Common myeloid progenitor, CD34-positive (primary cell): ENCODE results near the gene RHBDL3.

ENCODE experiments used
- CTCF ChIA-PET: fragments of 350-600 bp; sonication (Branson Sonifier 250); formaldehyde crosslinking; loops from one replicate; lab custom pipeline; 2021; ENCODE audit warnings: antibody characterized with exemption; lab: Charles Lee
- POLR2A ChIA-PET: fragments of 350-600 bp; sonication (Branson Sonifier 250); formaldehyde crosslinking; loops from one replicate; lab custom pipeline; 2021; ENCODE audit warnings: antibody characterized with exemption; lab: Charles Lee
- DNase-seq, 3 donors: peaks; one replicate each; pipeline versions ENCODE4 v3.0.0 to v3.0.0-alpha.2; 2013
- H3K27ac ChIP-seq, 2 experiments: 1 replicate in 1 of 2; 2 replicates in 1 of 2; pipeline ENCODE4 v1.7.0; 2013; ENCODE audit warnings: inconsistent platforms in 2 of 2, low read length in 2 of 2, mild to moderate bottlenecking in 2 of 2, low read depth in 1 of 2, moderate library complexity in 1 of 2; ENCODE audit not compliant: severe bottlenecking in 2 of 2, insufficient read depth in 1 of 2, poor library complexity in 1 of 2
- H3K27me3 ChIP-seq, 5 experiments: replicated peaks in 2 of 5; 1 replicate in 3 of 5; 2 replicates in 2 of 5; pipeline versions ENCODE4 v1.6.1 to v1.7.0; 2013; ENCODE audit warnings: low read length in 4 of 5, mild to moderate bottlenecking in 2 of 5, moderate library complexity in 2 of 5, inconsistent platforms in 1 of 5; ENCODE audit not compliant: insufficient read depth in 5 of 5, control insufficient read depth in 4 of 5
- H3K36me3 ChIP-seq, 4 experiments: 1 replicate in 2 of 4; 2 replicates in 2 of 4; pipeline versions ENCODE4 v1.6.1 to v1.7.0; 2013; ENCODE audit warnings: low read length in 3 of 4, control low read depth in 1 of 4, mild to moderate bottlenecking in 1 of 4; ENCODE audit not compliant: control insufficient read depth in 4 of 4, insufficient read depth in 4 of 4
- H3K4me1 ChIP-seq, 4 experiments: 1 replicate in 3 of 4; 2 replicates in 1 of 4; pipeline versions ENCODE4 v1.6.1 to v1.7.1; 2013; ENCODE audit warnings: low read length in 3 of 4, mild to moderate bottlenecking in 3 of 4, control low read depth in 1 of 4, inconsistent platforms in 1 of 4, moderate library complexity in 1 of 4; ENCODE audit not compliant: control insufficient read depth in 4 of 4, insufficient read depth in 4 of 4; ENCODE audit errors: control extremely low read depth in 1 of 4
- H3K4me3 ChIP-seq, 7 experiments: 1 replicate in 4 of 7; 2 replicates in 3 of 7; pipeline versions ENCODE4 v1.5.1 to v1.7.0; 2013; ENCODE audit warnings: mild to moderate bottlenecking in 7 of 7, low read length in 6 of 7, moderate library complexity in 6 of 7, inconsistent platforms in 2 of 7, low read depth in 2 of 7, control low read depth in 1 of 7; ENCODE audit not compliant: insufficient read depth in 4 of 7, control insufficient read depth in 1 of 7; ENCODE audit errors: extremely low read depth in 1 of 7
- H3K9me3 ChIP-seq, 5 experiments: 1 replicate in 4 of 5; 2 replicates in 1 of 5; pipeline versions ENCODE4 v1.6.1 to v1.7.1; 2013; ENCODE audit warnings: low read length in 4 of 5, mild to moderate bottlenecking in 2 of 5, inconsistent platforms in 1 of 5, low read depth in 1 of 5, moderate library complexity in 1 of 5; ENCODE audit not compliant: control insufficient read depth in 4 of 5, insufficient read depth in 2 of 5; ENCODE audit errors: control extremely low read depth in 1 of 5
- WGBS: methylation state at CpG from one replicate; pipeline ENCODE4 v1.1.5; 2013; ENCODE audit not compliant: insufficient coverage; 5-methylcytosine and 5-hydroxymethylcytosine counted together

RHBDL3 gene

GRCh38 chr17:32271844-32272243 is 6.2 kb downstream of the RHBDL3 start:
- Histone ChIP-seq H3K4me3 (no peak overlapping the region), H3K27me3 (peaks cover 9 to 38% (median 28%) of the 10 kb centered on the region in 5 experiments), H3K9me3 (no peaks in the 10 kb centered on the region), H3K4me1 (peaks cover 0 to 32% (median 23%) of the 10 kb centered on the region in 4 experiments), H3K36me3 (no peaks in the 10 kb centered on the region), H3K27ac (no peak overlapping the region)
- no peak for DNase-seq
- ChIA-PET CTCF (interaction anchor here (0.6 to 1.1 kb wide), 3 partner anchors 14 to 57 kb away, joined by 3 to 5 read pairs (median 3); no protein-coding TSS in a partner anchor), POLR2A (no interaction called here)
- WGBS, result 100% methylated on average over 8 of the region's 8 CpGs

GRCh38 chr17:32274101-32274500 is 8.5 kb downstream of the RHBDL3 start:
- Histone ChIP-seq H3K36me3 (no peaks in the 10 kb centered on the region), H3K27ac (no peak overlapping the region), H3K4me3 (no peak overlapping the region), H3K9me3 (no peaks in the 10 kb centered on the region), H3K27me3 (peaks cover 0 to 18% (median 5%) of the 10 kb centered on the region in 5 experiments), H3K4me1 (peaks cover 0 to 20% (median 12%) of the 10 kb centered on the region in 4 experiments)
- no peak for DNase-seq
- ChIA-PET CTCF (interaction anchor here (0.7 to 1.4 kb wide), 4 partner anchors 15 to 61 kb away, joined by 3 read pairs; no protein-coding TSS in a partner anchor), POLR2A (no interaction called here)
- WGBS, result 93% methylated on average over 4 of the region's 5 CpGs

GRCh38 chr17:32274643-32275042 is 9.0 kb downstream of the RHBDL3 start:
- no peak overlapping the region for H3K4me3 ChIP-seq

DNA sequence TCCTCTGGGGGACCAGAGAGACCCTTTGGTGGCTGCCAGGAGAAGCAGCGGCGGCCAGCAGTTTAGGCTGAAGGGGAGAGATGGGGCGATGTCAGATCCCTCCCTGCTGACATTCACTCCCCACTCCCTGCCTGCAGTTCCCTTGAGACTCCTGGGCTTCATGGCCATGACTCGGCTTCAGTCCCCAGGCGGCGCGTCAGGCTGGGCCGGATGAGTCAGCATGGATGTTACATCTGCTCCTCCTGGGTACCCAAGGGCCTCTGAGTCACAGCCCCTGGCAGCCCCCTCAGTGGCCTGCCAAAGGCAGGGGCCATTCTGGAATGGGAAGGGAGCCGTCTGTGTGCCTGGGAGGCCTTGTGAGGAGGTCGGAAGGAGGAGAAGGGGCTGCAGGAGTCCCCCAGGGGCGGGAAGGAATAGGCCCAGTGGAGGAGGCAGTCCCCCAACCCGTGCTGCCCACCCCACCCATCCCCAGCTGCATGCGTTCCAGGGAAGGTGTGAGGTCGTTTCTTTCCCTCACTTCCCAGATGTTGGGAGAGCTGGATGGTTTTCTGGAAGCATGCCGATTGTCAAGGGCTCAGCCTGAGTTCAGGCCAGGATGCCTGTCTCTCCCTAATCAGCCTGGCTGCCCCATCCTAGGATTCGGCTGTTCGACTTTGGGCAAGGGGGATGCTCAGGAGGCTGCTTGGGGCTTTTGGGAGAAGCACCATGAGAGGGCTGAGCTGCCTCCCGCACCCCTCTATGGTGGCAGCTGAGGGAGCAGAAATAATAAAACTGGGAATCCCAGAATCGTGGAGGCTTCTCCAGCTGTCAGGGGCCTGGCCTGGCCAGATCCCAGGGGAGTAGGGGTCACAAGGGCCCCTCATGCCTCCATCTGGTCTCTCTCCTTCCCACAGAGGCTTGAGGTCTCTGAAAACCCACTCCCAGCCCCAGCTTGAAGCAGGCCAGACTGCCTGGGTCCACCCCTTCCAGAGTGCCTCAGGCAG is 9.7 kb downstream of the RHBDL3 start:
- ChIA-PET POLR2A (interaction anchor here (0.8 kb wide), 1 partner anchor 10 kb away, joined by 4 read pairs; no protein-coding TSS in a partner anchor), CTCF (interaction anchor here (0.7 to 1.9 kb wide), 7 partner anchors 9 to 60 kb away, joined by 3 to 9 read pairs (median 3); no protein-coding TSS in a partner anchor)
- peaks cover 0 to 14% (median 0%) of the 10 kb centered on the region in 5 experiments for H3K27me3 ChIP-seq
- H3K9me3 ChIP-seq, result no peaks in the 10 kb centered on the region
- no peak overlapping the region for H3K4me3 ChIP-seq
- no peaks in the 10 kb centered on the region for H3K36me3 ChIP-seq
- peaks cover 0 to 20% (median 12%) of the 10 kb centered on the region in 4 experiments for H3K4me1 ChIP-seq
- H3K27ac ChIP-seq, result no peak overlapping the region
- DNase-seq, result peak; percentile 80 to 94 (median 94)
- WGBS, result 60% methylated on average over 13 of the region's 19 CpGs

More at GRCh38 chr17:32274643-32275042, 9.0 kb downstream of the RHBDL3 start:
- Histone ChIP-seq H3K9me3 (no peaks in the 10 kb centered on the region), H3K36me3 (no peaks in the 10 kb centered on the region), H3K4me1 (peaks cover 0 to 20% (median 12%) of the 10 kb centered on the region in 4 experiments), H3K27ac (no peak overlapping the region), H3K27me3 (peaks cover 0 to 14% (median under 1%) of the 10 kb centered on the region in 5 experiments)
- ChIA-PET CTCF (interaction anchor here (0.7 to 1.4 kb wide), 5 partner anchors 12 to 61 kb away, joined by 3 read pairs; no protein-coding TSS in a partner anchor), POLR2A (no interaction called here)
- DNase-seq, result no peak
- WGBS, result 100% methylated on average over 5 of the region's 6 CpGs

GRCh38 chr17:32276171-32276601 is 10.6 kb downstream of the RHBDL3 start:
- ChIA-PET POLR2A (interaction anchor here (0.7 to 0.8 kb wide), 2 partner anchors 9 to 33 kb away, joined by 3 to 4 read pairs; no protein-coding TSS in a partner anchor), CTCF (interaction anchor here (0.7 to 1.9 kb wide), 3 partner anchors 10 to 22 kb away, joined by 3 to 9 read pairs (median 4); no protein-coding TSS in a partner anchor)
- Histone ChIP-seq H3K27ac (no peak overlapping the region), H3K4me3 (no peak overlapping the region), H3K4me1 (peaks cover 0 to 20% (median 12%) of the 10 kb centered on the region in 4 experiments), H3K9me3 (no peaks in the 10 kb centered on the region), H3K27me3 (peaks cover 0 to 13% (median 0%) of the 10 kb centered on the region in 5 experiments), H3K36me3 (no peaks in the 10 kb centered on the region)
- WGBS, result 3% methylated on average over 4 of the region's 4 CpGs
- DNase-seq, result peak in 2 of 3 donors; percentile 73 to 74

DNA sequence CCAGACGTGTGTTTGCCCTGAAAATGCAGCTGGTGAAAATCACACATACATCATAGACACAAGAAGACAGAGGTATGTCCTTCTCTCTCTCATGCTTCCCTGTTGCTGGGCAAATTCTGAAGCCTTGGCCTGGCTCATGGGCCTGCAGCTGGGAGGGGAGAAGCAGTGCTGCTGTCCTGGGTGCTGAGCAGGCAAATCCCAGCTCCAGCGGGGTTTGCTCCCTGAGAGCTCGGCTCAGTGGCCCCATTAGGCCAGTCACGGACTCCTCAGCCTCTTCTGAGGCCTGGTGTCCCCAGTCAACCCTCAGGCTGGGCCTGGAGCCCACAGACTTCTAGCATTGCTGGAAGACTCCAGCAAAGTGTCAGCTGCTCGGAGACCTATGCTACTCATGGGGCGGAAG is 11.7 kb downstream of the RHBDL3 start:
- POLR2A ChIA-PET, result no interaction called here
- CTCF ChIA-PET, result interaction anchor here (1.1 to 2.0 kb wide), 4 partner anchors 9 to 43 kb away, joined by 3 to 9 read pairs (median 4); no protein-coding TSS in a partner anchor
- peaks cover 0 to 20% (median 12%) of the 10 kb centered on the region in 4 experiments for H3K4me1 ChIP-seq
- H3K9me3 ChIP-seq, result no peaks in the 10 kb centered on the region
- WGBS, result 97% methylated on average over 5 of the region's 6 CpGs
- peaks cover 0 to 10% (median 0%) of the 10 kb centered on the region in 5 experiments for H3K27me3 ChIP-seq
- no peak overlapping the region for H3K27ac ChIP-seq
- no peak overlapping the region for H3K4me3 ChIP-seq
- no peaks in the 10 kb centered on the region for H3K36me3 ChIP-seq
- DNase-seq, result peak in 1 of 3 donors; percentile 33
